SJCRH30 (cell line): ENCODE results near the gene BABAM2. TPM values are rescaled to one million over a fixed set of nuclear protein-coding genes. Genes with fewer than 3 reads are reported as not detected.

Experiments used
- DNase-seq, 2 experiments: peaks; one replicate each; pipeline ENCODE4 v3.0.0-alpha.2; 2015 to 2020
- H3K27ac ChIP-seq: fragments of 250-450 bp; sonication (Bioruptor Pico); 2 replicates; pipeline ENCODE4 v1.5.1; 2020; ENCODE audit warnings: mild to moderate bottlenecking, moderate library complexity
- H3K27me3 ChIP-seq: fragments of 250-450 bp; sonication (Bioruptor Pico); 2 replicates; pipeline ENCODE4 v1.5.1; 2020; ENCODE audit warnings: mild to moderate bottlenecking, moderate library complexity
- H3K36me3 ChIP-seq: fragments of 250-450 bp; sonication (Bioruptor Pico); 2 replicates; pipeline ENCODE4 v1.5.1; 2020; ENCODE audit warnings: mild to moderate bottlenecking, moderate library complexity
- H3K4me1 ChIP-seq: fragments of 250-450 bp; sonication (Bioruptor Pico); 2 replicates; pipeline ENCODE4 v1.5.1; 2020; ENCODE audit warnings: mild to moderate bottlenecking, moderate library complexity
- H3K4me3 ChIP-seq: fragments of 250-450 bp; sonication (Bioruptor Pico); 2 replicates; pipeline ENCODE4 v1.5.1; 2020; ENCODE audit warnings: mild to moderate bottlenecking, moderate library complexity
- H3K9me3 ChIP-seq: fragments of 250-450 bp; sonication (Bioruptor Pico); replicated peaks from 2 replicates; pipeline ENCODE4 v1.5.1; 2020; ENCODE audit warnings: mild to moderate bottlenecking, moderate library complexity
- total RNA-seq: library from RNA; depleted of rRNA; stranded (reverse); fragments of >200 nt; shearing (Covaris generic); gene quantifications from 2 replicates; pipeline ENCODE4 v1.2.3, GENCODE V29; 2014

BABAM2 gene
- total RNA-seq, 1 experiment from 2014 or later, result 37.3 TPM

DNA sequence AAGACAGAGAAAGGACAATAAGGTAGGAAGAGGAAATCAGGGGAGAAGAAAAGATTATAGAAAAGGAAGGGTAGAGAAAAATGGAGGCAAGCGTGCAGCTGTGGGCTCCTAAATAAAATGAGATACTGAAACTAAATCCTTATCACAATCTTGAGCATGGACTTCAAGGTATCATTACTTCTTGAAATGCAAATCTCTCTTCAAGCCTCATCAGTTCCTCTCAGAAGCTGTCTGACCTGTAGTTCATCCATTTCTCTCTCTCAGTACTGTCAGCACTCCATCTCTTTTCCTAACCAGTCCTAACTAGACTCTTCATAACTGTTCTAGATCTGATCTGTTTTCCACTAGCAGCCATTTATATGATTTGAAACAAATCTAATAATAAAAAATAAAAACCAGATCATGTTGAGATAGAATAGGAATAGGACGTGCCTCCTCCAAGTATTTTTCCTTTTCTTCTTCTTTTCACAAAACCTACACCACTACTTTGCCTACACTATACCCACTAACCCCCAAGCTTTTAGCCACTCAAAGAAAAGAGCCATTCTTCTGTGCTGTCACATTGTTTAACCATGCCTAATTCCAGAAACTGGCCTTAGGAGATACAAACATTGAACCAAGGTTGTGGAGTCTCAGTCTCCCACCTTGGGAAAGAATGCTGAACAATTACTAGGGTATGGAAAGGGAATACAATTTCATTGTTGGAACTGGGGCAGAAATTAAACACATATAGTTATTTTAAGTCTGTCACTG lies 21.1 kb downstream of the BABAM2 start:
- Histone ChIP-seq H3K4me1 (no peaks in the 10 kb centered on the region), H3K4me3 (no peak overlapping the region), H3K9me3 (no peaks in the 10 kb centered on the region), H3K27ac (no peak overlapping the region), H3K36me3 (no peaks in the 10 kb centered on the region), H3K27me3 (no peaks in the 10 kb centered on the region)
- no peak for DNase-seq

GRCh38 chr2:27912512-27912911 lies 22.0 kb downstream of the BABAM2 start:
- H3K4me3 ChIP-seq, result no peak overlapping the region

DNA sequence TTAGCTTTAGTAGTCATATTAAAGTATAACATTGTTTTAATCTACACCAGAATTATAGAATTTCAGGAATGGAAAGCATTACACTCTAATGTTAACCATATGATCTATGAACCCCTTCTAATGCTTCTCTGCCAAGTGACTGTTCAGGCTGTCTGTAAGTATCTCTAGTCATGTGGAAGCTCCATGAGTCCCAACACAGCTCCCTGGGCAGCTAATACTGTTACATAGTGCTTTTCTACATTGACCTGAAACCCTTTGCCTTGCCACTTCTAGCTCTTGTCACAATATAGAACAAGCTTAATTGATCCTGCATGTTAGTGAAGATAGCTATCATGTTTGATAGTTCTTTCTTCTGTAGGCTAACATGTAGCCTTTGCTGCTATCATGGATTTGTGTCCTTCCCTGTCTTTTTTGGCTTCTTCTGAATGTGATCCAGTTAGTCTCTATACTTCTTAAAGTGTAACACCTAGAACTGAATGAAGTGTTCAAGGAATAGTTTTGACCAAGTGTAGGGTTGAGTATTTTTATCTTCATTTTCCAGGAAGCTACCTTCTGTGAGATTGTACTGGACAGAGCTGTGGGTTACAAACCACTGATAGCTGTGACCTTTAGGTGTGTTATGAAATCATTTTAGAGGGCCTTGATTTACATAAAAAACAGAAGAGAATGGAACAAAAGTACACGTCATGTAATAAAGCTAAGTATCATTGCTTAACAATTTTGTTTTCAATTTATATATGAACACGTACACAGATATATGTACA lies 23.7 kb downstream of the BABAM2 start:
- Histone ChIP-seq H3K27me3 (no peaks in the 10 kb centered on the region), H3K4me3 (no peak overlapping the region), H3K4me1 (no peaks in the 10 kb centered on the region), H3K27ac (no peak overlapping the region), H3K9me3 (no peaks in the 10 kb centered on the region), H3K36me3 (no peaks in the 10 kb centered on the region)
- DNase-seq, result no peak

More at GRCh38 chr2:27912512-27912911, 22.0 kb downstream of the BABAM2 start:
- no peaks in the 10 kb centered on the region for H3K27me3 ChIP-seq
- H3K36me3 ChIP-seq, result no peaks in the 10 kb centered on the region
- no peaks in the 10 kb centered on the region for H3K4me1 ChIP-seq
- no peak for DNase-seq
- H3K27ac ChIP-seq, result no peak overlapping the region
- no peaks in the 10 kb centered on the region for H3K9me3 ChIP-seq

DNA sequence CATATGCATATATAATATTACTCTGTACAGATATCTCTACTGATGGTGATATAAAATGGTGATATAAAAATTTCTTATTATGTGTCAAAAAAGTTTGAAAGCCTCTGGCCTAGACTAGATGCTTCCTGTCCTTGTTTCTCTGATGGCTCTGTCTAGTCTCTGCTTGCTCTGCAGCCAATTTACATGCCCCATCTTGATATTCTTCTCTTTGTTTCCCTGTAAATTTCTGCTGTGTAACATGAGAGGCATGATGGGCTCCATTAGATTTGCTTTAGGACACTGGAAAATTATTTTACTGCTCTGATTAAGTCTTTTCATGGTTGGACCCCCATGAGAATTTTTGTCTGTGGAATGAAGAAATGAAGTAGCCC lies 24.3 kb downstream of the BABAM2 start:
- Histone ChIP-seq H3K9me3 (no peaks in the 10 kb centered on the region), H3K36me3 (no peaks in the 10 kb centered on the region), H3K27me3 (no peaks in the 10 kb centered on the region), H3K4me3 (no peak overlapping the region), H3K27ac (no peak overlapping the region), H3K4me1 (no peaks in the 10 kb centered on the region)
- DNase-seq, result no peak

GRCh38 chr2:27915191-27915590 lies 24.7 kb downstream of the BABAM2 start:
- no peak overlapping the region for H3K27ac ChIP-seq
- H3K27me3 ChIP-seq, result no peaks in the 10 kb centered on the region
- DNase-seq, result no peak
- no peak overlapping the region for H3K4me3 ChIP-seq
- H3K4me1 ChIP-seq, result no peaks in the 10 kb centered on the region
- H3K9me3 ChIP-seq, result no peaks in the 10 kb centered on the region
- no peaks in the 10 kb centered on the region for H3K36me3 ChIP-seq

DNA sequence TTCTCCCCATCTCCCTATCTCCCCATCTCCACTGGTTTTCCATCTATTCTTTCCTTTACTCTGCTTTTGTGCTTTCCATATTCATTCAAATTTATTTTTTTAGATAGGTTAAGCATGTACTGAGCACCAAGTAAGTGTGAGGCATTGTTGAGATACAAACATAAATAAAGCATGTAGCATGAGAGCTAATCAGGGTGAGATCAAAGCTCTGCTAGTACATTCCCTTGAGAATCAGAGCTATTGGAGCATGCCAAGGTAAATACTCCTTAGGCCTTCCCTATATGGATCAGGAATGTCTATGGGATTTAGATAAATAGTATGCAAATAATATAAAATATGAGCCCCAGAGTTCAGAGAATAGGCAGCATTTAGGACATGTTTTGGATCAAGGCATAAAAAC lies 25.3 kb downstream of the BABAM2 start:
- Histone ChIP-seq H3K27me3 (no peaks in the 10 kb centered on the region), H3K4me3 (no peak overlapping the region), H3K36me3 (no peaks in the 10 kb centered on the region), H3K27ac (no peak overlapping the region), H3K9me3 (no peaks in the 10 kb centered on the region), H3K4me1 (no peaks in the 10 kb centered on the region)
- no peak for DNase-seq

- H3K27ac ChIP-seq, result no peak overlapping the region
- no peaks in the 10 kb centered on the region for H3K4me1 ChIP-seq
- no peaks in the 10 kb centered on the region for H3K27me3 ChIP-seq
- DNase-seq, result no peak
- H3K9me3 ChIP-seq, result no peaks in the 10 kb centered on the region
- H3K4me3 ChIP-seq, result no peak overlapping the region
- no peaks in the 10 kb centered on the region for H3K36me3 ChIP-seq
Observed at GRCh38 chr2:27916293-27916995, 25.9 kb downstream of the BABAM2 start.

- Histone ChIP-seq H3K4me3 (no peak overlapping the region), H3K27ac (no peak overlapping the region), H3K4me1 (no peaks in the 10 kb centered on the region), H3K9me3 (no peaks in the 10 kb centered on the region), H3K27me3 (no peaks in the 10 kb centered on the region), H3K36me3 (no peaks in the 10 kb centered on the region)
- DNase-seq, result no peak
Observed at GRCh38 chr2:27920148-27920885, 29.8 kb downstream of the BABAM2 start.

DNA sequence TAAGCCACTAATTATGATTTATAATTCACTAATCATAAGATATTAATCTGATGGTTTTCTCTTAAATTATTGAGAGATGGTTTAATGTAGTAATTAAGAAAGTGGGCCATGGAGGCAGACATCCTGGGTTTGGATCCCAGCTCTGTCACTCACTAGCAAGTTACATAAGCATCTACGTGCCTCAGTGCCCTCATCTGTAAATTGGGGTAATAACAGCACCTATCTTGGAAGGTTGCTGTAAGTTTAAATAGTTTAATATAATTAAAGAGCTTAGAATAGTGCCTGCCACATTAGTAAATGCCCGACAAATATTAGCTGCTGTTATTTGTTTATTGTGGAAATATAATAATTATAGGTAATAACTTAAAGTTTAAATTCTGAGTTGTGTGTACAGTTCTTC lies 30.9 kb downstream of the BABAM2 start:
- no peak for DNase-seq
- no peaks in the 10 kb centered on the region for H3K36me3 ChIP-seq
- no peaks in the 10 kb centered on the region for H3K27me3 ChIP-seq
- H3K4me1 ChIP-seq, result no peaks in the 10 kb centered on the region
- H3K4me3 ChIP-seq, result no peak overlapping the region
- no peaks in the 10 kb centered on the region for H3K9me3 ChIP-seq
- H3K27ac ChIP-seq, result no peak overlapping the region

DNA sequence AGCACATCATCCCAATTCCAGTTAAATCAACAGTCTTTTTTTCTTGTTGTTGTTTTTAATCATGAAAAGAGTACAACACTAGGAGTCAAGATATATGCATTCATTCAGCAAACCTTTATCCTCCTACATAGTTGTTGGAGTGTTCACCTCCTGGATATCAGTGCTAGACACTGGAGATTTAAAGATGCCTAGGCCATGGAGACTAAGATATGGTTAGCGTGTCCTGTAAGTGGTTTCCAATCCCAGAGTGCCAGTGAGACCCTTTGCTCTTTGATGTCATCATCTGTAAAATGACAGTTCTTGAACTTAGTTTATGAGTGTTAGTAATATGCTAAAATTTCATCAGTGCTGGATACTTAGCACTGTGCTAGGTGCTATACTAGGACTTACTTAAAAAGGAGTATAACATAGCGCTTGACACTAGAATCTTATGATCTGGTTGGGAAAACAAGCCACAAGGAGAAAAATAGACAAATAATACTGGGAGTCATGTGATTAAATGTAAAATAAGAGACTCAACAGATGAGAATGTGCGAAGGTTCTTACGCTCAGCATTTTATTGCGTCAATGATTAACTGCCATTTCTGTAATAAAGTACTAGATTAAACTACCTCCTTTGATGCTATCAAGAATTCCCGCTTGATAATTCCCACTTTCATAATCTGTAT lies 31.5 kb downstream of the BABAM2 start:
- no peak for DNase-seq
- no peak overlapping the region for H3K4me3 ChIP-seq
- no peaks in the 10 kb centered on the region for H3K4me1 ChIP-seq
- H3K36me3 ChIP-seq, result no peaks in the 10 kb centered on the region
- H3K27me3 ChIP-seq, result no peaks in the 10 kb centered on the region
- H3K9me3 ChIP-seq, result no peaks in the 10 kb centered on the region
- H3K27ac ChIP-seq, result no peak overlapping the region

GRCh38 chr2:27922842-27923241 lies 32.3 kb downstream of the BABAM2 start:
- H3K4me3 ChIP-seq, result no peak overlapping the region
- H3K36me3 ChIP-seq, result no peaks in the 10 kb centered on the region
- H3K27ac ChIP-seq, result no peak overlapping the region
- no peaks in the 10 kb centered on the region for H3K27me3 ChIP-seq
- H3K9me3 ChIP-seq, result no peaks in the 10 kb centered on the region
- no peak for DNase-seq
- peaks cover 2% of the 10 kb centered on the region; the same call in 1 of the 2 replicates for H3K4me1 ChIP-seq

GRCh38 chr2:27925766-27926472 lies 35.4 kb downstream of the BABAM2 start:
- H3K36me3 ChIP-seq, result no peaks in the 10 kb centered on the region
- no peak for DNase-seq
- H3K4me3 ChIP-seq, result no peak overlapping the region
- no peaks in the 10 kb centered on the region for H3K9me3 ChIP-seq
- peaks cover 2% of the 10 kb centered on the region; the same call in 1 of the 2 replicates for H3K4me1 ChIP-seq
- no peaks in the 10 kb centered on the region for H3K27me3 ChIP-seq
- H3K27ac ChIP-seq, result no peak overlapping the region

- peaks cover 2% of the 10 kb centered on the region; the same call in 1 of the 2 replicates for H3K4me1 ChIP-seq
- no peaks in the 10 kb centered on the region for H3K9me3 ChIP-seq
- no peak overlapping the region for H3K4me3 ChIP-seq
- no peaks in the 10 kb centered on the region for H3K36me3 ChIP-seq
- no peak for DNase-seq
- H3K27ac ChIP-seq, result no peak overlapping the region
- no peaks in the 10 kb centered on the region for H3K27me3 ChIP-seq
Observed at GRCh38 chr2:27929916-27930486, 39.5 kb downstream of the BABAM2 start.
